ENCODE data around the gene TSPOAP1.

TSPOAP1 gene

GRCh38 chr17:58312829-58313228, 15.8 kb downstream of the TSPOAP1 start:
- TF ChIP-seq SIN3A (IDR thresholded peaks at IDR 0.05; ENCODE audit: borderline replicate concordance, insufficient read depth, low read length) (no peak), FOXP2 (optimal IDR thresholded peaks at IDR 0.05; ENCODE audit: borderline replicate concordance, extremely low read depth, extremely low read length, insufficient read depth) (no peak), POLR2AphosphoS5 (IDR thresholded peaks at IDR 0.05; ENCODE audit: low read depth, low read length) (no peak)

GRCh38 chr17:58312021-58312630, 16.5 kb downstream of the TSPOAP1 start:
- no peak for TF ChIP-seq POLR2AphosphoS5 (IDR thresholded peaks at IDR 0.05; ENCODE audit: low read depth, low read length)
- no peak for TF ChIP-seq FOXP2 (optimal IDR thresholded peaks at IDR 0.05; ENCODE audit: borderline replicate concordance, extremely low read depth, extremely low read length, insufficient read depth)
- no peak for TF ChIP-seq SIN3A (IDR thresholded peaks at IDR 0.05; ENCODE audit: borderline replicate concordance, insufficient read depth, low read length)
- TF ChIP-seq REST (IDR thresholded peaks at IDR 0.05; ENCODE audit: insufficient read depth in 1 of 2, low read depth in 2 of 2, low read length in 2 of 2): no peak
- no peak for TF ChIP-seq TAF1 (IDR thresholded peaks at IDR 0.05; ENCODE audit: borderline replicate concordance, insufficient read depth, low read length)

- TF ChIP-seq REST (IDR thresholded peaks at IDR 0.05; ENCODE audit: insufficient read depth in 1 of 2, low read depth in 2 of 2, low read length in 2 of 2): no peak
- no peak for TF ChIP-seq SIN3A (IDR thresholded peaks at IDR 0.05; ENCODE audit: borderline replicate concordance, insufficient read depth, low read length)
- no peak for TF ChIP-seq TAF1 (IDR thresholded peaks at IDR 0.05; ENCODE audit: borderline replicate concordance, insufficient read depth, low read length)
- no peak for TF ChIP-seq POLR2AphosphoS5 (IDR thresholded peaks at IDR 0.05; ENCODE audit: low read depth, low read length)
- TF ChIP-seq FOXP2 (optimal IDR thresholded peaks at IDR 0.05; ENCODE audit: borderline replicate concordance, extremely low read depth, extremely low read length, insufficient read depth): no peak
Measured at GRCh38 chr17:58311429-58311894, 17.1 kb downstream of the TSPOAP1 start.

- TF ChIP-seq REST (IDR thresholded peaks at IDR 0.05; ENCODE audit: insufficient read depth in 1 of 2, low read depth in 2 of 2, low read length in 2 of 2): no peak
- no peak for TF ChIP-seq SIN3A (IDR thresholded peaks at IDR 0.05; ENCODE audit: borderline replicate concordance, insufficient read depth, low read length)
- no peak for TF ChIP-seq POLR2AphosphoS5 (IDR thresholded peaks at IDR 0.05; ENCODE audit: low read depth, low read length)
- TF ChIP-seq FOXP2 (optimal IDR thresholded peaks at IDR 0.05; ENCODE audit: borderline replicate concordance, extremely low read depth, extremely low read length, insufficient read depth): no peak
- TF ChIP-seq TAF1 (IDR thresholded peaks at IDR 0.05; ENCODE audit: borderline replicate concordance, insufficient read depth, low read length): no peak
Measured at GRCh38 chr17:58310511-58311428, 17.8 kb downstream of the TSPOAP1 start.

GRCh38 chr17:58309918-58310259, 18.7 kb downstream of the TSPOAP1 start:
- TF ChIP-seq SIN3A (IDR thresholded peaks at IDR 0.05; ENCODE audit: borderline replicate concordance, insufficient read depth, low read length) (no peak), TAF1 (IDR thresholded peaks at IDR 0.05; ENCODE audit: borderline replicate concordance, insufficient read depth, low read length) (no peak), FOXP2 (optimal IDR thresholded peaks at IDR 0.05; ENCODE audit: borderline replicate concordance, extremely low read depth, extremely low read length, insufficient read depth) (no peak), REST (IDR thresholded peaks at IDR 0.05; ENCODE audit: insufficient read depth in 1 of 2, low read depth in 2 of 2, low read length in 2 of 2) (no peak), POLR2AphosphoS5 (IDR thresholded peaks at IDR 0.05; ENCODE audit: low read depth, low read length) (no peak)

Measured in PFSK-1 (cell line).